ENCODE data around the gene MAN2A2.
"Not testable (repeated sequence)": the region's sequence is repeated elsewhere in the genome, so short reads cannot be mapped to it uniquely, and the experiment has no call there.

Gene MAN2A2

DNA sequence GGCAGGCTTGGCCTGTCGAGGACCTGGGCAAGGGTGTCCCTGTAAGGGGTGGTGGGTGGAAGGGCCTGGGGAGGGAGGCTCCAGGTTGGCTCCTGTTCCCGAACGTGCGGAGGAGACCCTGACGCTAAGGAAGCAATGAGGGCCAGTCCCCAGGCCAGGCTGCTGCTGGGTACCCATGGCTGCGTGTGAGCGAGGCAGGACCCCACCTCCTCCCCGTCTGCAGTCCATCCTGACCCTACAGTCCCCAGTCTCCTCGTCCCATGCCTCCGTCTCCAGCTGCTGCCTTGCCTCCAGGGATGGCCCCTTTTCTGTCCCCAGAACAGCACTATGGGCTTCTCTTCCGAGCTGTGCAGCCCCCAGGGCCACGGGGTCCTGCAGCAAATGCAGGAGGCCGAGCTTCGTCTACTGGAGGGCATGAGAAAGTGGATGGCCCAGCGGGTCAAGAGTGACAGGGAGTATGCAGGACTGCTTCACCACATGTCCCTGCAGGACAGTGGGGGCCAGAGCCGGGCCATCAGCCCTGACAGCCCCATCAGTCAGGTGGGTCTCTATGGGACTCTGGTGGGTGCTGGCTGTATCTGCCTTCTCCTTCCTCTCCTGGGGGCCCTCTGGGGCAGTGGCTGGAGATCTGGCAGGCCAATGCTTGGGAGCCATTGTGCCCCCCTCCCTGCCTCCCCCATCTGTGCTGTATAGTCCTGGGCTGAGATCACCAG lies 18.2 kb upstream of the MAN2A2 start:
- no peak for DNase-seq

DNA sequence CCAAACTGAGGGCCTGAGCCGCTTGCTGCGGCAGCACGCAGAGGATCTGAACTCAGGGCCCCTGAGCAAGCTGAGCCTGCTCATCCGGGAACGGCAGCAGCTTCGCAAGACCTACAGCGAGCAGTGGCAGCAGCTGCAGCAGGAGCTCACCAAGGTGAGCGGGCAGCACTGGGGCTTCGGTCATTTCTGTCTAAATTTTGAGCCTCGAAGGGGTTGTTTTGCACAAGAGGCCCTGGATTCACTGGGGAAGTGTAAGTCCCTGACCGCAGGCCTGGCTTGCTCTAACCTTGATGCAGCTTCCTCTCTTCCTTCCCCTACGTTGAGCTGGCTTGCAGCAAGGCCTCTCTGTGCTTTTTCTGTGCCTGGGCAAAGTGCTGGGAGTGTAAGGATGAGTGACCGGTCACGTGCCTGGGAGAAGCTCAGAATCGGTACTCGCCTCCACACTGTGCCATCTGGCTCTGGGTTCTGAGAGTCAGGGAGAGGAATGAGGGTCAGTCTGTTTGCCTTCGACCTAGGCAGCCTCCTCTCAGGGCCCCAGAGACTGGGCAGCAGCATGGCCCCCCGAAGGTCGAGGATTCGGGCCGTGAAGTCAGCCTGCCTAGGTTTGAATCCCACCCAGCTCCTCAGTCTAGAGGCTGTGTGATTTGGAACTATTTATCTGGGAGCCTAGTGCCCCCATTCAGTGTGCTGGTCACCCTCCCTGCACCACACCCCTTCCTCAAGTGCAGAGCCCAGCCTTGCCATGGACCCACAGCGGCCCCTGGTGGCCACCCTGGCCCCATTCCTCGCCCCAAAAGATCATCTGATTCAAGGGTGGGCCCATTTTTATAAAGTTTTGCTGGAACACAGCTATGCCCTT lies 17.4 kb upstream of the MAN2A2 start:
- peak; percentile 69 to 83 for DNase-seq

DNA sequence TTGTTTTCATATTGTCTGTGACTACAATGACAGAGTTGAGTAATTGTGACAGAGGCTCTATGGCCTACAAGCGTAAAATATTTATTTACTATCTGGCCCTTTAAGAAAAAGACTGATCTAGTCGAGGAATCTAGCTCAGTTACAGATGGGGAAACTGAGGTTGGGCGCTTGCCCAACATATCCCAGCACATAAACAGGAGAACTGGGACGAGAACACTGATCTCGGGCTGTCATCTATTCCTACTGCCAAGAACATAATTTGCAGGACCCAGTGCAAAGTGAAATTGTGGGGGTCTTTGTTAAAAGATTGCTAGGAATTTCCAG lies 16.8 kb upstream of the MAN2A2 start:
- DNase-seq, result no peak

DNA sequence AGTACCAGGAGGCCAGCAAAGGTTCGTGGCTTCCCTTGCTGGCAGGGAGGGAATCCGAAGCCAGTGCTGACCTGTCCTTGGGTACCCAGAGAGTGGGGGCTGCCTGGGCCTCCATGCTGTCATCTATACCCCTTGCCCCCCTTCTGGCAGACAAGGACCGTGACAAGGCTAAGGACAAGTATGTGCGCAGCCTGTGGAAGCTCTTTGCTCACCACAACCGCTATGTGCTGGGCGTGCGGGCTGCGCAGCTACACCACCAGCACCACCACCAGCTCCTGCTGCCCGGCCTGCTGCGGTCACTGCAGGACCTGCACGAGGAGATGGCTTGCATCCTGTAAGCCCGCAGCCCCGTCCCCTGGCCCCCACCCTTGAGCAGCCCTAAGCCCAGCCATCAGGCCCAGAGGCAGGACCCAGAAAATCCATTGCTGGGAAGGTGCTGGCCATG lies 16.0 kb upstream of the MAN2A2 start:
- DNase-seq, result no peak

DNA sequence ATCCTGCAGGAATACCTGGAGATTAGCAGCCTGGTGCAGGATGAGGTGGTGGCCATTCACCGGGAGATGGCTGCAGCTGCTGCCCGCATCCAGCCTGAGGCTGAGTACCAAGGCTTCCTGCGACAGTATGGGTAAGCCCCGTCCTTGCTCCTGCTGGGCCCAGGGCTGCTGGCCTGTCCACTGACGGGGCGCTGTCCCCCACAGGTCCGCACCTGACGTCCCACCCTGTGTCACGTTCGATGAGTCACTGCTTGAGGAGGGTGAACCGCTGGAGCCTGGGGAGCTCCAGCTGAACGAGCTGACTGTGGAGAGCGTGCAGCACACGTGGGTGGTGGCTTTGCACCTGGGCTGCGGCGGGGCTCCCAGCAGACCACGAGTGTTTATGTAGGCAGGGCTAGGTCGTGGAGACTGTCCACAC lies 13.8 kb upstream of the MAN2A2 start:
- DNase-seq, result no peak

DNA sequence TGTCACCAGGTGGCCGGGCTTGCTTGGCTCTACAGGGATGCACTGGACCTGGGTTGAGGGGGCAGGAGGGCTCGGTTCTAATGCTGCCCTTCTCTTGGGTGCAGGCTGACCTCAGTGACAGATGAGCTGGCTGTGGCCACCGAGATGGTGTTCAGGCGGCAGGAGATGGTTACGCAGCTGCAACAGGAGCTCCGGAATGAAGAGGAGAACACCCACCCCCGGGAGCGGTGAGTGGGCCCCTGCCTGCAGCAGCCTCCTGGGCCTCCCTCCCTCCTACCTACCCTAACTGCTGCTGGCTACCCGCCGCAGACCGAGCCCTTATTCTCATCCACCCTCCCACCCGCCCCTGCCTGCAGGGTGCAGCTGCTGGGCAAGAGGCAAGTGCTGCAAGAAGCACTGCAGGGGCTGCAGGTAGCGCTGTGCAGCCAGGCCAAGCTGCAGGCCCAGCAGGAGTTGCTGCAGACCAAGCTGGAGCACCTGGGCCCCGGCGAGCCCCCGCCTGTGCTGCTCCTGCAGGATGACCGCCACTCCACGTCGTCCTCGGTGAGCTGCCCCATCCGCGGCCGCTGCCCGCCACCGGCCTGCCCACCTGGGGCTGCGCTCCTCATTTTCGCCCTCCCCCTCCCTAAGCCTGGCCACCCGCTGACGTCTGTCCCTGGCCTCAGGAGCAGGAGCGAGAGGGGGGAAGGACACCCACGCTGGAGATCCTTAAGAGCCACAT lies 13.2 kb upstream of the MAN2A2 start:
- no peak for DNase-seq

DNA sequence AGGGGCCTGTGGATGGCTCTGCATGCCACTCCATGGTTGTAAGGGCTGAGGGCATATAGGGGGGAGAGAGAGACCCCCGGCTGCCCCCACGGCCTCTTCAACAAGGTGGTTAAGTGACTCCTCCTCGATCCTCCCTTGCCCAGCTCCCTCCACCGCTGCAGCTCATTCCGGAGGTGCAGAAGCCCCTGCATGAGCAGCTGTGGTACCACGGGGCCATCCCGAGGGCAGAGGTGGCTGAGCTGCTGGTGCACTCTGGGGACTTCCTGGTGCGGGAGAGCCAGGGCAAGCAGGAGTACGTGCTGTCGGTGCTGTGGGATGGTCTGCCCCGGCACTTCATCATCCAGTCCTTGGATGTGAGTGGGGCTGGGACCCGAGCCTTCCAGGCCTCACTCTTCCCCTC lies 12.3 kb upstream of the MAN2A2 start:
- DNase-seq, result no peak

DNA sequence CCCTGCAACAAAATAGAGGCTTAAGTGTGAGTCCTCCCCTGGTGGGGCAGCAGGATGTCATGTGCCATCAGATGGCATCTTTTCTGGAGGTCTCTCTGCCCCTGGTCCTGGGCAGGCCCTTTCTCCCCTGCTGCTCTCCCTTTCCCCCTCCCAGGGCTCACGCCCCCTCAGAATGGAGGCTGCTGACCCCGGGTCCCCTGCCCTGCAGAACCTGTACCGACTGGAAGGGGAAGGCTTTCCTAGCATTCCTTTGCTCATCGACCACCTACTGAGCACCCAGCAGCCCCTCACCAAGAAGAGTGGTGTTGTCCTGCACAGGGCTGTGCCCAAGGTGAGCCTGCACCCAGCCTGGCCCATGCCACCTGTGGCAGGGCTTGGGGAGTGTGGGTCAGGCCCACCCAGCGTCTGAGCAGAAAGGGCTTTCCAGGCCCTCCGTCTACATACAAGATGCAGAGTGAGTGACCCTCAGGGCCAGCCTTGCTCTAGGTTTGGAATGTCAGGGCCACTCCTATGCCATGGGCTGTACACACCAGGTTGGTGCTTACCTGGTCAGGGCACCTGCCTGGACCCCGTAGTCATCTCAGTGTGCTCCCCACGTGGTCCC lies 11.7 kb upstream of the MAN2A2 start:
- DNase-seq, result no peak

DNA sequence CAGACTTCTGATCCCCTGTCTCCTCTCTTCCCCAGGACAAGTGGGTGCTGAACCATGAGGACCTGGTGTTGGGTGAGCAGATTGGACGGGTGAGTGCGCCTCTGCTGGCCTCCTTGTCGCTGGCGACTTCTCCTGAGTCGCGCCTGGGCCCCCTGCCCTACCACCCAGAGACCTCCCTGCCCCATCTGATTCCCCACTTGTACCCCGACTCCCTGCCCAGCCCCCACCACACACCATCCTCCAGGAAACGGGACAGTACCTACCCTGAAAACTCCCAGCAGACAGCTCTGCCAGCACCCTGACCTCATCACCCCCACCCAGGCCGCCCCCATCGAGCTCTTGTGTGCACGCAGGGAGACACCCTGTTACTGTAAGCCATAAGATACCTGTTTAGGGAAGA lies 11.1 kb upstream of the MAN2A2 start:
- DNase-seq, result no peak

DNA sequence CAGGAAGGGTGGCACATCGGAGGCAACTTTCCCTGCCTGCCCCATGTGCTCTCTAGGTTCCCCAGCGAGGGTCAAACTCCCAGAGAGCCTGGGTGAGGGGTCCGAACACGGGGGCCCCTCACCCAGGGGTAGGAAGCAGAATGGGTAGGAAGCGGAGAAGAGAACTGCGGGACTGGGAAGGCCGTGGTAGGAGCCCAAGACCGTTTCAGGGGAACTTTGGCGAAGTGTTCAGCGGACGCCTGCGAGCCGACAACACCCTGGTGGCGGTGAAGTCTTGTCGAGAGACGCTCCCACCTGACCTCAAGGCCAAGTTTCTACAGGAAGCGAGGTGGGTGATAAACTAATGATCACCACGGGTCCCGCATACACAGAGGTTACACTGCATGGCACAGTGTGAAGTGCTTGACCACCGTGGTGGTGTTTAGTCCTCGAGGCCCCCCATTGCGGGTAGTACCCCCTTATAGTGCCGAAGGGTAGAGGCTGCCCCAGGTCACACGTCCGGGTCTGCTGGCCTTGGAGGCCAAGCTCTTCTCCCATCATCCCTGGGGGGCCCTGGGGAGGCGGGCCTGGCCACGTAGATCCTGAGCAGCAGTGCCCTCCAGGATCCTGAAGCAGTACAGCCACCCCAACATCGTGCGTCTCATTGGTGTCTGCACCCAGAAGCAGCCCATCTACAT lies 10.5 kb upstream of the MAN2A2 start:
- no peak for DNase-seq

DNA sequence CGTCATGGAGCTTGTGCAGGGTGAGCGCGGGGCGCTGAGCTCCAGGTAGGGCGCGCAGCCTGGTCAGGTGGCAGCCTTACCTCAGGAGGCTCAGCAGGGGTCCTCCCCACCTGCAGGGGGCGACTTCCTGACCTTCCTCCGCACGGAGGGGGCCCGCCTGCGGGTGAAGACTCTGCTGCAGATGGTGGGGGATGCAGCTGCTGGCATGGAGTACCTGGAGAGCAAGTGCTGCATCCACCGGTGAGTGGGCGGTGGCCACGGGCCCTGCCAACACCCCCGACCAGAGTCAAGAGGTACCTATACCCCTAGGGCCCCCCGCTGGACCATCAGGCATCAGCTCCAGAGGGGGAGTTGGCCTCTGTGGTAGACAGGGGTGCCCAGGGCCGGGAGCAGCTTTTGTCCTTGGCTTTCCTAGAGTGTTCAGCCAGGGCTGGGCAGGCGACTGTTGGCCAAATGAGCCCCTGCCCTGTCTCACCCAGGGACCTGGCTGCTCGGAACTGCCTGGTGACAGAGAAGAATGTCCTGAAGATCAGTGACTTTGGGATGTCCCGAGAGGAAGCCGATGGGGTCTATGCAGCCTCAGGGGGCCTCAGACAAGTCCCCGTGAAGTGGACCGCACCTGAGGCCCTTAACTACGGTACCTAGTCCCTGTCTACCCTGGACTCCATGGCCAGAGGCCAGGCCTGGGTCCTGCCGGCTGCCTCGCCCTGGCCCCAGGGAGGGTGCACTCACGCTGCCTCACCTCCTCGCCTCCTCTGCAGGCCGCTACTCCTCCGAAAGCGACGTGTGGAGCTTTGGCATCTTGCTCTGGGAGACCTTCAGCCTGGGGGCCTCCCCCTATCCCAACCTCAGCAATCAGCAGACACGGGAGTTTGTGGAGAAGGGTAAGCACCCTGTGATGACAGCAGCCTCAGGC lies 9.7 kb upstream of the MAN2A2 start:
- DNase-seq, result no peak

DNA sequence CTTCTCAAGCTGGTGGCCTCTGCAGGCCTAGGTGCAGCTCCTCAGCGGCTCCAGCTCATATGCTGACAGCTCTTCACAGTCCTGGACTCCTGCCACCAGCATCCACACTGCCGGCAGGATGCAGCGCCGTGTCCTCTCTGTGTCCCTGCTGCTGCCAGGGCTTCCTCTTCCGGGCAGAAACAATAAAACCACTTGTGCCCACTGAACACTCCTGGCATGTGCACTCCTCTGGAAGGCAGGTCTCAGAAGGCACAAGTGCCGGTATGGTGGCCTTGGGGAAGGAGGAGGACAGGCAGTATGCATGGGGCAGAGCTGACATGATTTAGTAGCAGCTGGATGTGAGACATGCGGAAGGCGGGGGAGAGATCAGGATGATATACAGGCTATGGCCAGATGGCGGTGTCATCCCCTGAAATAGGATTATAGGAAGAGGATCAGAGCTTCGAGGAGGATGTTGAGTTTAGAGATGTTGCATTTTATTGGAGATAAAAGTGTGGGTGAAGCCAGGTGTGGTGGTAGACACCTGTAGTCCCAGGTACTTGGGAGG lies 7.5 kb upstream of the MAN2A2 start:
- DNase-seq, result no peak

DNA sequence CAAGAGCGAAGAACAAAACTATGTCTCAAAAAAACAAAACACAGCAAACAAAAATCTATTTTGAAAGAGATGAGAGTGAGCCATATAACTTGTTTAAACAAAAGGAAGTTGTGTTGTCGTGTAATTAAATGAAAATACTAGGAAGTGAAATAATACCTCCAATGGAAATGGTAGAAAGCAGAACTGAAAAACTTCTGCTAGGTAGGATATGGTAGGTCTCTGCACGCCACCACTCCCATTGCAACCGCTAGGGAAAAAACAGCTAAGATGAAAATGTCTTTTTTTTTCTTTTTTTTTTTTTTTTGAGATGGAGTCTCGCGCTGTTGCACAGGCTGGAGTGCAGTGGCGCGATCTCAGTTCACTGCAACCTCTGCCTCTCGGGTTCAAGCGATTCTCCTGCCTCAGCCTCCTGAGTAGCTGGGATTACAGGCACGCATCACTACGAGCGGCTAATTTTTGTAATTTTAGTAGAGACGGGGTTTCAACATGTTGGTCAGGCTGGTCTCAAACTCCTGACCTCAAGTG lies 5.9 kb upstream of the MAN2A2 start:
- not testable (repeated sequence) for DNase-seq

DNA sequence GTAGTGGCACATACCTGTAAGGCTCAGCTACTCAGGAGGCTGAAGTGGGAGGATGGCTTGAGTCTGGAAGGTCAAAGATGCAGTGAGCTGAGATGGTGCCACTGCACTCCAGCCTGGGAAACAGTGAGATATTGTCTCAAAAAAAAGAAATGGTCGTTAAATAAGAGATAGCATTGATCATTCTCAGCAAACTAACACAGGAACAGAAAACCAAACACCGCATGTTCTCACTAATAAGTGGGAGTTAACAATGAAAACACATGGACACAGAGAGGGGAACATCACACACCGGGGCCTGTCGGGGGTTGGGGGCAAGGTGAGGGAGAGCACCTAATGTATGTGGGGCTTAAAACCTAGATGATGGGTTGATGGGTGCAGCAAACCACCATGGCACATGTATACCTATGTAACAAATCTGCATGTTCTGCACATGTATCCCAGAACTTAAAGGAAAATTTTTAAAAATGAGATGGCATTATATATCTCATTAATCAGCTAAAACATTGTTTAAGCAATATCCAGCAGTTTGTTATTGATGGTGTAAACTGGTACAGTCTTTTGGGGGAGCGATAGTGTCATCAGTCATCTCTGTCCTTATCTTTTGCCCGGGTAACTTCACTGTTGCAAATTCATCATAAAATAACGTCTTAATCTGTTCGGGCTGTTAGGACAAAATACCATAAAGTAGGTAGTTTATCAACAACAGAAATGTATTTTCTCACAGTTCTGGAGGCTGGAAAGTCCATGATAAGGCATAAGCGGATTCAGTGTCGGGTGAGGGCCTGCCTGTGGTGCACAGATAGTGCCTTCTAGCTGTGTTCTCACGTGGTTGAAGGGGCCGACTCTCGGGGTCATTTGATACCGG lies 1.7 kb upstream of the MAN2A2 start:
- no peak for DNase-seq

DNA sequence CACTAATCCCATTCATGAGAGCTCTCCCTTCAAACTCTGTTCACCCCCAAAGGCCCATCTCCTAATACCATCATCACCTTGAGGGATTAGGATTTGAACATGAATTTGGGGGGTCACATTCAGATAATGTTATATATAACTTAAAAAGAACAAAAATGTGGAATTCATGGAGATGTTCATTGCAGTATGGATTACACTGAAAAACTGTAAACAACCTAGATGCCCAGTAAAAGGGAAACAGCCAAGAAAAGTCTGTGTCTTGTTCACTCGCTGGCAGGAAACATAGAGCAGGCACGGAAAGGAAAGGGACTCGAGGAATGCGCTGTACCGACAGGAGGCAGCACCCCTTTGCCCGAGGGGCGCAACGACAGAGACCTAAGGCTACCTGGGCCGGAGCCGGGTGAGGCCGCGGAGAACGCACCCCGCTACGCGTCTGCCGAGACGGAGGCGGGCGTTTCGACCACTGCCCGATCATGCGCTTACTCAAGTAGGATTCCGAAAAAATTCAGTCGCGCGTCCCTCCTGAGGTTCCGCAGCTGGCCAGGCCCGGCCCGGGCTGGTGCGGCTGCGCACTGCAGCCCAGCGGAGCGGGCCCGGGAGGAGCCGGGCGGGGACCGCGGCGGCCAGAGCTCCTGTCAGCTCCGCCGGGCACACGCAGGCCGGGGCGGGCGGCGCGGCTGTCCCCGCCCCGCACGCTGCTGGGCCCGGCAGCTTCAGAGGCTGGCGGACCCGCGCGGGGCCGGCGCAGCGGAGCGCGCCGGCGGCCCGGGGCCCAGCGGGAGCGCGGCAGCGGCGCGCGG lies 862 bp upstream of the MAN2A2 start:
- peak; percentile 64 to 66 for DNase-seq

DNA sequence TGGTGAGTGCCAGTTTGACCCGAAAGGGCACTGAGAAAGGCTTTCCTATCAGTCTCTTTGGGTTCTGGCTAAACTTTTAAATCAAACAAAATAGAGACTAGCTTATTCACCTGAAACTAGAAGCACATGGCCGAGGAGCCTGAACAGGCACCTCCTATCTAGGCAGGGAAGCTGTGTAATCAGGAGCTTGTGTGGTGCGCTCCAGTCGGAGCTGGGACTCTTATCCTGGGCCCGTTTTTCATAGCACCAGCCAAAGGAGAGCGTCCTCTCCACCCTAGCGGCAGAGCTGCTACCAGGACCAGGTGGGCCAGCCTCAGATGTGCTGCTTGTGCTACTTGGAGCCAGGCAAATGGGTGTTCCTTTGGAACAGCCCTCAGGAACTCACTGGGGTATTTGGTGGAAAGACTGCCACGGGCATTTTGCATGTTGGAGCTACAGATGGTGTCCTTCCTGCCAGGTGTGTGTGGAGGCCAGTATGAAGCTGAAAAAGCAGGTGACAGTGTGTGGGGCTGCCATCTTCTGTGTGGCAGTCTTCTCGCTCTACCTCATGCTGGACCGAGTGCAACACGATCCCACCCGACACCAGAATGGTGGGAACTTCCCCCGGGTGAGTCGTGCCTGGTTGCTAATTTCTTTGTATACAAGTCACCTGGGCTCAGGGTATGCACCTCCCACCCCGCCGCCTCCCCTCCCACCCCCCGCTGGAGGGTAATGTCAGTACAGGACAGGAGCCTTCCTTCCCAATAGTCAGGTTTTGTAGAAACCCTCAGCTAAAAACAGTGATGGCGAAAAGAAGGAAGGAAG lies 833 bp downstream of the MAN2A2 start:
- DNase-seq, result no peak

DNA sequence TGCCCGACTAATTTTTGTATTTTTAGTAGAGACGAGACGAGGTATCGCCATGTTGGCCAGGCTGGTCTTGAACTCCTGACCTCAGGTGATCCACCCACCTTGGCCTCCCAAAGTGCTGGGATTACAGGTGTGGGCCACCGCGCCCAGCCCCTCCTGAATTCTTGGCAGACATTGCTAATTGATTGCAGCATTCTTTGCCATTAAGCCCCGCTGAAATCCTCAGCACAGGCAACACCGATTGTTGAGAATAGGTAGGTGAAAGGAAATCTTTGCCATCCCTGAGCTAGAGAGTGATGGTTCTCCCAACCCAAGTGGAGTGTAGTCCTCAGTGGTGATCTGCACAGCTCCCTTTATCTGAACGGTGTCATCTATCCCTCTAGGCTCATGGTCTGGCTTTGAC lies 1.6 kb downstream of the MAN2A2 start:
- DNase-seq, result no peak

Measured in stimulated activated CD4-positive, alpha-beta T cell treated with anti-CD3 and anti-CD28 coated beads, Interleukin-4, amount 100 ng/mL, for 4 hours (primary cell).